CD4-positive, CD25-positive, alpha-beta regulatory T cell (primary cell): ENCODE data around the gene HOXA4. TPM values are rescaled to one million over a fixed set of nuclear protein-coding genes. Genes with fewer than 3 reads are reported as not detected.

Experiments used
- ATAC-seq, 2 donors: fragments of 150-1000 bp; cut with Tn5 transposase; one replicate each; pipeline ENCODE4 v1.10.0; 2021; ENCODE audit warnings: low read depth in 2 of 2, moderate number of reproducible peaks in 2 of 2, moderate library complexity in 1 of 2
- DNase-seq, 3 donors: peaks; one replicate each; pipeline versions ENCODE4 v3.0.0 to v3.0.0-alpha.2; 2012 to 2022; ENCODE audit warnings: mixed read lengths in 1 of 3
- H3K27ac ChIP-seq: one replicate; pipeline ENCODE4 v1.7.0; 2013; ENCODE audit warnings: mild to moderate bottlenecking, low read length; ENCODE audit not compliant: insufficient read depth, poor library complexity, severe bottlenecking
- H3K27me3 ChIP-seq: one replicate; pipeline ENCODE4 v1.7.0; 2013; ENCODE audit warnings: low read length; ENCODE audit not compliant: control insufficient read depth, insufficient read depth
- H3K36me3 ChIP-seq: one replicate; pipeline ENCODE4 v1.7.0; 2013; ENCODE audit warnings: mild to moderate bottlenecking, low read length, moderate library complexity; ENCODE audit not compliant: control insufficient read depth, insufficient read depth
- H3K4me1 ChIP-seq: 2 replicates; pipeline ENCODE4 v1.7.0; 2013; ENCODE audit warnings: mild to moderate bottlenecking, low read length; ENCODE audit not compliant: insufficient read depth, control insufficient read depth, poor library complexity, severe bottlenecking
- H3K4me3 ChIP-seq: one replicate; pipeline ENCODE4 v1.7.0; 2013; ENCODE audit warnings: low read depth, mild to moderate bottlenecking, low read length, moderate library complexity
- H3K9me3 ChIP-seq, 2 experiments: 1 replicate in 1 of 2; 2 replicates in 1 of 2; pipeline ENCODE4 v1.7.0; 2013; ENCODE audit warnings: low read length in 2 of 2, mild to moderate bottlenecking in 1 of 2, moderate library complexity in 1 of 2; ENCODE audit not compliant: control insufficient read depth in 2 of 2
- H3K27ac Mint-ChIP-seq, 3 donors: one replicate each; pipeline ENCODE4 v1.8.0; 2020 to 2022; ENCODE audit warnings: mild to moderate bottlenecking in 3 of 3, mixed read lengths in 3 of 3, moderate library complexity in 2 of 3
- H3K27me3 Mint-ChIP-seq: one replicate; pipeline ENCODE4 v1.8.0; 2022; ENCODE audit warnings: mild to moderate bottlenecking, mixed read lengths
- H3K36me3 Mint-ChIP-seq: one replicate; pipeline ENCODE4 v1.8.0; 2020; ENCODE audit warnings: mixed read lengths
- H3K4me1 Mint-ChIP-seq, 4 donors: one replicate each; pipeline ENCODE4 v1.8.0; 2020 to 2022; ENCODE audit warnings: mixed read lengths in 4 of 4, mild to moderate bottlenecking in 1 of 4
- H3K4me3 Mint-ChIP-seq, 4 donors: one replicate each; pipeline ENCODE4 v1.8.0; 2020 to 2022; ENCODE audit warnings: mild to moderate bottlenecking in 4 of 4, mixed read lengths in 4 of 4, moderate library complexity in 3 of 4
- H3K9me3 Mint-ChIP-seq, 7 donors: one replicate each; pipeline ENCODE4 v1.8.0; 2020 to 2022; ENCODE audit warnings: mixed read lengths in 7 of 7, mild to moderate bottlenecking in 3 of 7, moderate library complexity in 2 of 7
- polyA plus RNA-seq, 4 donors: library from polyadenylated mRNA; unstranded; fragments of 300-500 nt; fragmentation: Illumina TruSeq; gene quantifications; one replicate each; pipeline ENCODE4 v1.2.3, GENCODE V29; 2021
- total RNA-seq: library from RNA; stranded (reverse); gene quantifications from one replicate; pipeline ENCODE4 v1.2.3, GENCODE V29; 2022

Gene HOXA4
- total RNA-seq = not detected
- polyA plus RNA-seq = under 1 TPM in 2 of 4 donors, not detected in 2; 0.13 to 0.18 TPM

DNA sequence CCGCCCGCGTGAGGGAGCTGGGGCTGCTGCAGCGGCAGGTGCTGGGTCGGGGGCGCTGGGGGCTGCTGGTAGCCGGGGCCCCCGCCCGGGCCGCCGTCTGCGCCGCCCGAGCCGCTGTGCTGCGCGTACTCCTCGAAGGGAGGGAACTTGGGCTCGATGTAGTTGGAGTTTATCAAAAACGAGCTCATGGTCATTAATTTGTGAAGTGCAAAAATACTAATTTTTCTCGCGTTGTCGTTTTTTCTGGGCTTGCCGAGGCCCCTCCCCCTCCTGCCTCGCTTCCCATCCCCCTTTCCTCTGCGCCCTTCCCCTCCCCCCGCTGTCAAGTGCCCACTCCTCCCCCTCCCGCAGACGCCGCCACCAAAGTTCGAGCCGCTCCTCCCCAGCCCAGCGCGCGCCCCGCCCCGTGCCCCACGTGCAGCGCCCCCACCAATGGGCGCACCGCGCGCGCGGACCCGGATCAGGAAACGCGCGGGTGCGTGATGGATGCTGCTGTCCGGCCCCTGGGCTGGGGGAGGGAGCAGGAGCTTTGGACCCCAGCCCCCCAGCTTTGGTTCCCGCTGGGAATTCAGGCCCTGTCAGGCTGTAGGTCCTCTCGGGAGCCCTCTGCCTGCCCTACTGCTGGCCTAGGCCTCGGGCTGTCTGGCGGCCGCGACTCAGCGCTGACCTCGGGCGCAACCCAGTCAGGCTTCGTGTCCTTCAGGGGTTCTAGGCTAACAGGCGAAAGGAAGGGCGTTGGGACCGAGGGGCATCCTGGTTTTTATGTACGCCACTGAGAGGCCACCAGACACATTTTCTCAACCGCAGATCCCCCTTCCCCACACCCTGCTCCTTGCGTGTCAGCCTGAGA, at the start of gene HOXA4:
HOXA4 (minus strand) TSS at position 218 of the 850 bp plus-strand sequence; CDS start at position 194, 24 bp downstream.
- DNase-seq (peak; percentile 64 to 77 (median 75)), ATAC-seq (peak; percentile 78 to 93)
- peak within 1 kb of the TSS; percentile 53 for H3K27ac ChIP-seq
- peaks cover 0 to 7% (median 0%) of the 10 kb centered on the region in 4 donors for H3K4me1 Mint-ChIP-seq
- H3K9me3 ChIP-seq = no peaks in the 10 kb centered on the region
- H3K4me3 Mint-ChIP-seq = peak within 1 kb of the TSS; percentile 49 to 90 (median 72)
- peaks cover 0 to 4% (median 0%) of the 10 kb centered on the region in 7 donors for H3K9me3 Mint-ChIP-seq
- peak within 1 kb of the TSS; percentile 43 for H3K4me3 ChIP-seq
- H3K4me1 ChIP-seq = peaks cover 3% of the 10 kb centered on the region
- H3K27me3 ChIP-seq = peaks cover 35% of the 10 kb centered on the region
- H3K36me3 Mint-ChIP-seq = no peaks in the 10 kb centered on the region
- H3K36me3 ChIP-seq = no peaks in the 10 kb centered on the region
- H3K27me3 Mint-ChIP-seq = peaks cover 66% of the 10 kb centered on the region
- peak within 1 kb of the TSS in 1 of 3 donors; percentile 78 for H3K27ac Mint-ChIP-seq

DNA sequence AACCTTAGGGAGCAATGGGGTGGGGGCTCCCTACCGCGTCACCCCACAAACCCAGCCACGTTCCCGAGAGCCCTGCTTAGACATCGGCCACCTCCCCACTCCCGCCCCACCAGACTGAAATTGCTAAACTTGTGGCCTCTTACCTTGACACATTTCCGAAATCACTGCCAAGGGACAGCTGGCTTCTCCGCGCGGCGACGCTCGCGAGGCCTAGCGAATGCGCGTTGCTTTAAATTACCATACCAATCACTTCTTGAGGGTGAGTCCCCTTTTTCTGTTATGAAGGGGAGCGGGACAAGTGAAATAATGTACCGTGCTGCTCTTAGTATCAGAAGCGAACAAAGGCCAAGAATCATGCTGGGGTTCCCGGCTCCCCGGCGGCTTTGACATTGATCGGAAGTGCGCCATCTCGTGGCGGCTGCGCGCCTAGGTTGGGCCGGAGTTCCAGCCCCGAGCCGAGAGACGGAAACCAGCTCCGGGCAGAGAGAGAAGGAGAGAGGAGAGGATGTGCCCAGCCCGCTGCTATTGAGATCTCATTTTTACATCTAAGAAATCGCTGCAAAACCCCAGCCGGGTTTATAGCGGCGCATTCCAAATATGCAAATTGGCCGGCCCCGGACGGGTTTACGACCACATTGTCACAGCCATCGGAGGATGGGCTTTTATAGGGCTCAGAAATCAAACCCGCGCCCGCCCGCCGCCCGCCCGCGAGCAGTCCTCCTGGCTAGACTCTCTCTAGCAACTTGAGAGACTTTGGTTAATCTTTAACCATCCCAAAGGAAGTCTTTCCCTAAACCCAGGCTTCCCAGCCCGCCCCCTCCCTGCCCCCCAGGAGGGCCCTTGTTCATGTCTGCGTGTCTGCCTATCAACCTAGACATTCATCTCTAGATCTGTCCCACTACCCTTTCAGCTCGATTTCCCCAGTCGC, 49.2 kb upstream of the HOXA4 start:
- Histone ChIP-seq H3K36me3 (no peaks in the 10 kb centered on the region), H3K27ac (no peak overlapping the region), H3K4me3 (no peak overlapping the region), H3K9me3 (no peaks in the 10 kb centered on the region), H3K27me3 (peaks cover 32% of the 10 kb centered on the region), H3K4me1 (peaks cover 21% of the 10 kb centered on the region)
- Mint-ChIP-seq H3K4me1 (peaks cover 0 to 25% (median 13%) of the 10 kb centered on the region in 4 donors), H3K9me3 (peaks cover 0 to 3% (median 0%) of the 10 kb centered on the region in 7 donors), H3K27me3 (peaks cover 86% of the 10 kb centered on the region), H3K27ac (peak overlapping the region in 1 of 3 donors; percentile 63), H3K4me3 (peak overlapping the region; percentile 43 to 78 (median 62)), H3K36me3 (no peaks in the 10 kb centered on the region)
- ATAC-seq (peak; percentile 38 to 72), DNase-seq (peak in 2 of 3 donors; percentile 33 to 68)

DNA sequence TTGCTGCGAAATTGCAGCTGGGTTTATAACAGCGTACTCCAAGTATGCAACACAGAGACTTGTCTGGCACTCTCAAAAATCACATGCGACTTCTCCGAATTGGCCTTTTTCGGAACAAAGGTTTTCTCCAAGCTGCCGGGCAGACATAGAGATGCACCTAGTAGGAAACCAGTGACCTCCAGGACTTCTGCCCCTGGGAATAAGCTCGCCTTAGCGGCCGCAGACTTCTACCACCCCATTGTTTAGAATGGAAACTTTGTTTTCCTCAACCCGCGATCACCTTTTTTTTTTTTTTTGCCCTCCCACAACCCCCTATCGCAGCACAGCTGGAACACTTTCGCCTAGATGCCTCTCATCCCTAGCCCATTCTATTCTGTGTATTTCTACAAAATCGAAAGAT, 48.5 kb upstream of the HOXA4 start:
- peaks cover 33% of the 10 kb centered on the region for H3K27me3 ChIP-seq
- H3K4me3 ChIP-seq = no peak overlapping the region
- H3K36me3 Mint-ChIP-seq = no peaks in the 10 kb centered on the region
- no peaks in the 10 kb centered on the region for H3K36me3 ChIP-seq
- no peak for DNase-seq
- H3K27ac Mint-ChIP-seq = peak overlapping the region in 1 of 3 donors; percentile 63
- H3K4me1 Mint-ChIP-seq = peaks cover 0 to 25% (median 9%) of the 10 kb centered on the region in 4 donors
- H3K9me3 Mint-ChIP-seq = peaks cover 0 to 3% (median 0%) of the 10 kb centered on the region in 7 donors
- ATAC-seq = no peak
- peak overlapping the region in 1 of 4 donors; percentile 71 for H3K4me3 Mint-ChIP-seq
- H3K27ac ChIP-seq = no peak overlapping the region
- no peaks in the 10 kb centered on the region for H3K9me3 ChIP-seq
- H3K27me3 Mint-ChIP-seq = peaks cover 86% of the 10 kb centered on the region
- peaks cover 20% of the 10 kb centered on the region for H3K4me1 ChIP-seq

DNA sequence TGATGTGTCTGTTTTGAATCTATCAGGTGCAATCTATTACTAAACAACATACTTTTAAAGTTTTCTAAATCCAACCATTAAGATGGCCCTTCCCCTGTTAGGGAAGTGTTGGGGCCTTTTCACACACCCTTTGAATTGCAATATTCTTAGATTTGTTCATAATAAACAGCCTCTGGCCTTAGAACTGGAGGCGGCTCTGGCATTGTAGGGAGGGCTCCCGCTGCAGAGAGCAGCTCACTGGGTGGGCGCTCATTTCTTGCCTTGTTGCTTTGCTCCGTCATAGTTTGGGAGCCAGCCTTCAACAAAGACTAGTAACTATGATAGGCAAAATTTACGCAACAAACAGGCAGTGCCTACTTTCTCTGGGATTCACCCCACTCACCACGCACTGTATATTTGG, 47.8 kb upstream of the HOXA4 start:
- Mint-ChIP-seq H3K27ac (no peak overlapping the region), H3K4me1 (peaks cover 0 to 20% (median 7%) of the 10 kb centered on the region in 4 donors), H3K36me3 (no peaks in the 10 kb centered on the region), H3K4me3 (no peak overlapping the region), H3K9me3 (peaks cover 0 to 3% (median 0%) of the 10 kb centered on the region in 7 donors), H3K27me3 (peaks cover 80% of the 10 kb centered on the region)
- ATAC-seq (no peak), DNase-seq (no peak)
- Histone ChIP-seq H3K27ac (no peak overlapping the region), H3K36me3 (no peaks in the 10 kb centered on the region), H3K9me3 (no peaks in the 10 kb centered on the region), H3K4me1 (peaks cover 20% of the 10 kb centered on the region), H3K27me3 (peaks cover 30% of the 10 kb centered on the region), H3K4me3 (no peak overlapping the region)

DNA sequence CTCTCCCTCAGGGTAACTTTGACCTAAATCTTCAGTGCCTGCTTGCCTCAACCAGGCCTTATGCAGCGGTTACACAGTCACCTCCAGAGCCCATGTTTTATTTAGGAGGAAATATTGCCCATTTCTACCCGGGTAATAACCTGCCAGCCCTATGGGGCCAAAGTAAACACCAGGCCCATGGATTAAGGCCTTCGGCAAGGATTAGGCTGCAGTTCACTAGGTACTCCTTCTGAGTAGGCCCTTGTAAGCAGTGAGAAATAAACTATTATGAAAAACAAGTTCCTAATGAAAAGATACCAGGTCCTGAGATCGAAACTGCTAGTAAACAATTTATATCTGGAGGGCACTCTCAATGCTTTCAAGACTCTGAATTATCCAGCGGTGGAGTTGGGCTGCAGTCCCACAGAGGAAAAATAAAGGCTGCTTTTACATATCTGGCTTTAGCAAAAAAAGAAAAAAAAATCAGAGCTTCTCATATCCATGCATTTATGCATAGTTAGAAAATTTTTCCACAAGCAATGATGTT, 47.3 kb upstream of the HOXA4 start:
- no peak for DNase-seq
- Mint-ChIP-seq H3K36me3 (no peaks in the 10 kb centered on the region), H3K27ac (no peak overlapping the region), H3K9me3 (peaks cover 0 to 3% (median 0%) of the 10 kb centered on the region in 7 donors), H3K4me1 (peaks cover 0 to 21% (median 7%) of the 10 kb centered on the region in 4 donors), H3K4me3 (no peak overlapping the region), H3K27me3 (peaks cover 77% of the 10 kb centered on the region)
- no peaks in the 10 kb centered on the region for H3K36me3 ChIP-seq
- ATAC-seq = no peak
- no peak overlapping the region for H3K27ac ChIP-seq
- H3K4me1 ChIP-seq = peaks cover 25% of the 10 kb centered on the region
- peaks cover 29% of the 10 kb centered on the region for H3K27me3 ChIP-seq
- H3K9me3 ChIP-seq = no peaks in the 10 kb centered on the region
- H3K4me3 ChIP-seq = no peak overlapping the region

DNA sequence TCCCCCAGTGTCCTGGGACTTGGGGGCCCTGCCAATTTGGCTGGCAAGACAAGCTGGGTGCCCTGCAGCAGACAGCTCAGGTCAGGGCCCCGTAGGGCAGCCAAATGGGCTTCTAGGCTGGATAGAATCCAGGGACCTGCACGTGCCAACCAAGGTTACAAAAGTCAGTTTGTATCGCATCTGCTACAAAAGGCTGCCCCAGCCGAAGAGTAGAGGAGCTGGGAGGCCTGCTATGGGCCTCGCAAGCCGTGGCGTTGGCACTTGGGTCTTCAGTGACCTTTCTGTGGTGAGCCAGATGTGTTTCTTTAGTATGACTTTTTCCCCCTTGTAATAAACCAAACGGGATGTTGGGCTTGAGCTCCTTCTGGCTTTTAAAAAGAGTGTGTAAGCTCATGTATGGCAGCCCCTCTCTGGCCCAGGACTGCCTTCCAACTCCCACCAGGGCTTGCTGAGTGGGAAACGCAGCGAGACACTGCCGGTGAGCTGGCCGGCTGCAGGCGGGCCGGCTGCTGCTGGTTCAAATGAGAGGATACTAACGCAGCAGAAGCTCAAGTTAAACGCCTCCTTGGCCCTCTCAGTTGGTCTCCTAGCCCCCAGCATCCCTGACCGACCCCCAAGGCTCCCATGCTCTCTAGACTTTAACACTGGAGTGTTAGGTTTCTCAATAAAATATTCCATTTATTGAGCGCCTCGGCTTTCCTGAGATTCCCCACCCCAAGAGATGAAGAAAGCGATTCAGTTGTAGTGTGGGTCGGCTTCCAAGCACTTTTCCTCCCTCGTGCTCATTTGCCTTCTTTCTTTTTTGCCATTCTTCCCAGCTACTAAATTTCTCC, 46.6 kb upstream of the HOXA4 start:
- Mint-ChIP-seq H3K27ac (no peak overlapping the region), H3K36me3 (no peaks in the 10 kb centered on the region), H3K4me3 (peak overlapping the region in 1 of 4 donors; percentile 8), H3K9me3 (peaks cover 0 to 3% (median 0%) of the 10 kb centered on the region in 7 donors), H3K4me1 (peaks cover 0 to 24% (median 10%) of the 10 kb centered on the region in 4 donors), H3K27me3 (peaks cover 77% of the 10 kb centered on the region)
- ATAC-seq = no peak
- Histone ChIP-seq H3K9me3 (no peaks in the 10 kb centered on the region), H3K4me3 (no peak overlapping the region), H3K36me3 (no peaks in the 10 kb centered on the region), H3K27ac (no peak overlapping the region), H3K27me3 (peaks cover 30% of the 10 kb centered on the region), H3K4me1 (peaks cover 31% of the 10 kb centered on the region)
- DNase-seq = no peak
